WERI-Rb-1 (cell line): ENCODE results near the gene TLCD5.

Experiments used
- DNase-seq: peaks from one replicate; pipeline ENCODE4 v3.0.0-alpha.2; 2020
- H3K27ac ChIP-seq: fragments of 250-450 bp; sonication (Bioruptor Pico); 2 replicates; pipeline ENCODE4 v1.5.1; 2020; ENCODE audit warnings: mild to moderate bottlenecking, moderate library complexity
- H3K27me3 ChIP-seq: fragments of 250-450 bp; sonication (Bioruptor Pico); 2 replicates; pipeline ENCODE4 v1.5.1; 2021; ENCODE audit warnings: mild to moderate bottlenecking, low read depth, moderate library complexity; ENCODE audit not compliant: insufficient read depth, severe bottlenecking
- H3K36me3 ChIP-seq: fragments of 250-450 bp; sonication (Bioruptor Pico); 2 replicates; pipeline ENCODE4 v1.5.1; 2020; ENCODE audit warnings: mild to moderate bottlenecking, moderate library complexity
- H3K4me3 ChIP-seq: 2 replicates; pipeline ENCODE4 v1.5.1; 2011; ENCODE audit warnings: low read depth, mild to moderate bottlenecking, control low read depth, low read length
- H3K9me3 ChIP-seq: fragments of 250-450 bp; sonication (Bioruptor Pico); 2 replicates; pipeline ENCODE4 v1.5.1; 2021; ENCODE audit warnings: mild to moderate bottlenecking, moderate library complexity; ENCODE audit not compliant: severe bottlenecking
- CTCF ChIP-seq: IDR thresholded peaks from 2 replicates; pipeline ENCODE4 v1.5.1; 2011; ENCODE audit warnings: low read depth, mild to moderate bottlenecking, control low read depth, inconsistent platforms, low read length

TLCD5 gene

GRCh38 chr11:120343429-120343828 lies 18.3 kb downstream of the TLCD5 start:
- Histone ChIP-seq H3K9me3 (no peaks in the 10 kb centered on the region), H3K27me3 (no peaks in the 10 kb centered on the region), H3K36me3 (no peaks in the 10 kb centered on the region), H3K4me3 (no peak overlapping the region), H3K27ac (no peak overlapping the region)
- no peak for DNase-seq
- no peak for TF ChIP-seq CTCF

GRCh38 chr11:120344302-120345004 lies 19.4 kb downstream of the TLCD5 start:
- Histone ChIP-seq H3K9me3 (no peaks in the 10 kb centered on the region), H3K27me3 (no peaks in the 10 kb centered on the region), H3K36me3 (no peaks in the 10 kb centered on the region), H3K27ac (no peak overlapping the region), H3K4me3 (no peak overlapping the region)
- no peak for DNase-seq
- no peak for TF ChIP-seq CTCF

- Histone ChIP-seq H3K4me3 (no peak overlapping the region), H3K27me3 (no peaks in the 10 kb centered on the region), H3K27ac (no peak overlapping the region), H3K36me3 (no peaks in the 10 kb centered on the region), H3K9me3 (no peaks in the 10 kb centered on the region)
- no peak for TF ChIP-seq CTCF
- peak; percentile 11 for DNase-seq
Measured at GRCh38 chr11:120346233-120346632, 21.1 kb downstream of the TLCD5 start.

GRCh38 chr11:120350637-120351036 lies 25.5 kb downstream of the TLCD5 start:
- DNase-seq, result no peak
- H3K9me3 ChIP-seq, result no peaks in the 10 kb centered on the region
- TF ChIP-seq CTCF, result no peak
- no peak overlapping the region for H3K27ac ChIP-seq
- no peaks in the 10 kb centered on the region for H3K36me3 ChIP-seq
- H3K4me3 ChIP-seq, result no peak overlapping the region
- no peaks in the 10 kb centered on the region for H3K27me3 ChIP-seq

GRCh38 chr11:120352405-120352804 lies 27.3 kb downstream of the TLCD5 start:
- Histone ChIP-seq H3K4me3 (no peak overlapping the region), H3K27ac (no peak overlapping the region), H3K36me3 (no peaks in the 10 kb centered on the region), H3K27me3 (no peaks in the 10 kb centered on the region), H3K9me3 (no peaks in the 10 kb centered on the region)
- no peak for TF ChIP-seq CTCF
- no peak for DNase-seq

- Histone ChIP-seq H3K27ac (no peak overlapping the region), H3K9me3 (no peaks in the 10 kb centered on the region), H3K4me3 (no peak overlapping the region), H3K27me3 (no peaks in the 10 kb centered on the region), H3K36me3 (no peaks in the 10 kb centered on the region)
- DNase-seq, result no peak
- no peak for TF ChIP-seq CTCF
Measured at GRCh38 chr11:120354068-120354467, 29.0 kb downstream of the TLCD5 start.
